ENCODE results near the gene PPP1R1B. TPM values are rescaled to one million over a fixed set of nuclear protein-coding genes. Genes with fewer than 3 reads are reported as not detected.

Gene PPP1R1B
- total RNA-seq, 1 donor from 2014 or later, result 3.1 TPM

- Histone ChIP-seq H3K27ac (ENCODE audit: low read depth, low read length) (peak overlapping the region; percentile 74), H3K4me1 (ENCODE audit: control insufficient read depth in 3 of 3, insufficient read depth in 3 of 3, low read length in 3 of 3) (peaks cover 63 to 89% (median 72%) of the 10 kb centered on the region in 3 donors), H3K4me3 (ENCODE audit: low read length in 3 of 3) (no peak overlapping the region), H3K9me3 (ENCODE audit: control insufficient read depth in 3 of 3, low read length in 3 of 3) (no peaks in the 10 kb centered on the region), H3K27me3 (ENCODE audit: control insufficient read depth in 3 of 3, insufficient read depth in 3 of 3, low read length in 3 of 3) (peaks cover 0 to 17% (median 6%) of the 10 kb centered on the region in 3 donors), H3K9ac (ENCODE audit: low read depth in 1 of 3, low read length in 3 of 3) (peak overlapping the region in 2 of 3 donors; percentile 45 to 79), H3K36me3 (ENCODE audit: control insufficient read depth in 3 of 3, insufficient read depth in 3 of 3, low read length in 3 of 3) (peaks cover 0 to 3% (median 0%) of the 10 kb centered on the region in 3 donors)
These were observed 46.0 kb downstream of the PPP1R1B start for GRCh38 chr17:39672522-39673334.

- no peaks in the 10 kb centered on the region for H3K9me3 ChIP-seq (ENCODE audit: control insufficient read depth in 3 of 3, low read length in 3 of 3)
- H3K27ac ChIP-seq (ENCODE audit: low read depth, low read length), result no peak overlapping the region
- no peak overlapping the region for H3K4me3 ChIP-seq (ENCODE audit: low read length in 3 of 3)
- peaks cover 67 to 93% (median 78%) of the 10 kb centered on the region in 3 donors for H3K4me1 ChIP-seq (ENCODE audit: control insufficient read depth in 3 of 3, insufficient read depth in 3 of 3, low read length in 3 of 3)
- peaks cover 0 to 3% (median 0%) of the 10 kb centered on the region in 3 donors for H3K36me3 ChIP-seq (ENCODE audit: control insufficient read depth in 3 of 3, insufficient read depth in 3 of 3, low read length in 3 of 3)
- H3K27me3 ChIP-seq (ENCODE audit: control insufficient read depth in 3 of 3, insufficient read depth in 3 of 3, low read length in 3 of 3), result peaks cover 0 to 17% (median 6%) of the 10 kb centered on the region in 3 donors
- H3K9ac ChIP-seq (ENCODE audit: low read depth in 1 of 3, low read length in 3 of 3), result peak overlapping the region in 1 of 3 donors; percentile 20
These were observed 46.8 kb downstream of the PPP1R1B start for GRCh38 chr17:39673335-39674081.

- peaks cover 0 to 3% (median 1%) of the 10 kb centered on the region in 3 donors for H3K36me3 ChIP-seq (ENCODE audit: control insufficient read depth in 3 of 3, insufficient read depth in 3 of 3, low read length in 3 of 3)
- H3K4me1 ChIP-seq (ENCODE audit: control insufficient read depth in 3 of 3, insufficient read depth in 3 of 3, low read length in 3 of 3), result peaks cover 70 to 96% (median 80%) of the 10 kb centered on the region in 3 donors
- no peaks in the 10 kb centered on the region for H3K9me3 ChIP-seq (ENCODE audit: control insufficient read depth in 3 of 3, low read length in 3 of 3)
- peaks cover 0 to 17% (median 6%) of the 10 kb centered on the region in 3 donors for H3K27me3 ChIP-seq (ENCODE audit: control insufficient read depth in 3 of 3, insufficient read depth in 3 of 3, low read length in 3 of 3)
- H3K27ac ChIP-seq (ENCODE audit: low read depth, low read length), result peak overlapping the region; percentile 99
- H3K4me3 ChIP-seq (ENCODE audit: low read length in 3 of 3), result no peak overlapping the region
- peak overlapping the region in 1 of 3 donors; percentile 51 for H3K9ac ChIP-seq (ENCODE audit: low read depth in 1 of 3, low read length in 3 of 3)
These were observed 47.4 kb downstream of the PPP1R1B start for GRCh38 chr17:39674179-39674578.

GRCh38 chr17:39674702-39675389, 48.1 kb downstream of the PPP1R1B start:
- Histone ChIP-seq H3K4me1 (ENCODE audit: control insufficient read depth in 3 of 3, insufficient read depth in 3 of 3, low read length in 3 of 3) (peaks cover 77 to 96% (median 81%) of the 10 kb centered on the region in 3 donors), H3K27ac (ENCODE audit: low read depth, low read length) (peak overlapping the region; percentile 99), H3K27me3 (ENCODE audit: control insufficient read depth in 3 of 3, insufficient read depth in 3 of 3, low read length in 3 of 3) (peaks cover 0 to 10% (median 4%) of the 10 kb centered on the region in 3 donors), H3K9me3 (ENCODE audit: control insufficient read depth in 3 of 3, low read length in 3 of 3) (no peaks in the 10 kb centered on the region), H3K4me3 (ENCODE audit: low read length in 3 of 3) (no peak overlapping the region), H3K36me3 (ENCODE audit: control insufficient read depth in 3 of 3, insufficient read depth in 3 of 3, low read length in 3 of 3) (peaks cover 0 to 3% (median 2%) of the 10 kb centered on the region in 3 donors), H3K9ac (ENCODE audit: low read depth in 1 of 3, low read length in 3 of 3) (peak overlapping the region in 2 of 3 donors; percentile 65 to 73)

DNA sequence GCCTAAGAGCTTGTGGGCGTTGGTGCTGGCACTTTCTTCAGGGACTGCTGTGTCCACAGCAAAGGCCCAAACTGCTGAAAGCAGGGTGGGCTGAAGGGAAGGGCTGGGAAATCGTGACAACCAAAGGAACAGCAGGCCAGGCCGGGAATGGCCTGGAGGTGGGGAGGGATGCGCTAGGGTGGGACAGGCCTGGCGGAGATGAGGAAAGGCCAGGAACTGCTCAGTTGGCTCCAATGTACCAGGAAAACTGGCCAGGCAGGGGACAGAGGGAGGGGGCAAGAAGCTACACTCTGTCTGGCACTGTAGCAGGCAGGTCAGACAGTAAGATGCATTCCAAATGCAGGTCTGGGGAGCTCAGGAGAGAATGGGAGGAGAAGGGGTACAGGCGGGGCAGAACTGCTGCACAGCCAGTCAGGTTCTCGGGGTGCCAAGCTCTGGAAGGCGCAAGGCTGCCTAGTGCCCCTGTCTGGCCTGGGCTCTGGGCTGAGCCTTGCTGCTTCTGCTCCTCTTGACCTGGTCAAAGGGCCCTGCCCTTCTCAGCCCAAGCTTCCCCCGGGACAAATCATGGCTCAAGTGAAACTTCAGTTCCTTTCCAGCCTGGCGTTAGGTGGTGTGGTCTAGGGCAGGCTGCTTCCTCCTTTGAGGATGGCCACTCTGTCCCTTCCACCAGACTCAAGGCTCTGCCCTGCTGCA, 48.8 kb downstream of the PPP1R1B start:
- H3K9ac ChIP-seq (ENCODE audit: low read depth in 1 of 3, low read length in 3 of 3), result peak overlapping the region; percentile 42 to 73 (median 65)

GRCh38 chr17:39676198-39676819, 49.6 kb downstream of the PPP1R1B start:
- H3K36me3 ChIP-seq (ENCODE audit: control insufficient read depth in 3 of 3, insufficient read depth in 3 of 3, low read length in 3 of 3), result peaks cover 0 to 5% (median 0%) of the 10 kb centered on the region in 3 donors
- H3K4me3 ChIP-seq (ENCODE audit: low read length in 3 of 3), result peak overlapping the region in 2 of 3 donors; percentile 29 to 45
- peaks cover 68 to 91% (median 71%) of the 10 kb centered on the region in 3 donors for H3K4me1 ChIP-seq (ENCODE audit: control insufficient read depth in 3 of 3, insufficient read depth in 3 of 3, low read length in 3 of 3)
- H3K9me3 ChIP-seq (ENCODE audit: control insufficient read depth in 3 of 3, low read length in 3 of 3), result no peaks in the 10 kb centered on the region
- peaks cover 0 to 4% (median 0%) of the 10 kb centered on the region in 3 donors for H3K27me3 ChIP-seq (ENCODE audit: control insufficient read depth in 3 of 3, insufficient read depth in 3 of 3, low read length in 3 of 3)
- H3K9ac ChIP-seq (ENCODE audit: low read depth in 1 of 3, low read length in 3 of 3), result peak overlapping the region in 2 of 3 donors; percentile 42 to 73
- peak overlapping the region; percentile 99 for H3K27ac ChIP-seq (ENCODE audit: low read depth, low read length)

More for the DNA sequence above, 48.8 kb downstream of the PPP1R1B start:
- Histone ChIP-seq H3K9me3 (ENCODE audit: control insufficient read depth in 3 of 3, low read length in 3 of 3) (no peaks in the 10 kb centered on the region), H3K4me1 (ENCODE audit: control insufficient read depth in 3 of 3, insufficient read depth in 3 of 3, low read length in 3 of 3) (peaks cover 76 to 96% (median 79%) of the 10 kb centered on the region in 3 donors), H3K27ac (ENCODE audit: low read depth, low read length) (peak overlapping the region; percentile 99), H3K4me3 (ENCODE audit: low read length in 3 of 3) (no peak overlapping the region), H3K36me3 (ENCODE audit: control insufficient read depth in 3 of 3, insufficient read depth in 3 of 3, low read length in 3 of 3) (peaks cover 0 to 5% (median 0%) of the 10 kb centered on the region in 3 donors), H3K27me3 (ENCODE audit: control insufficient read depth in 3 of 3, insufficient read depth in 3 of 3, low read length in 3 of 3) (peaks cover 0 to 4% (median 4%) of the 10 kb centered on the region in 3 donors)

DNA sequence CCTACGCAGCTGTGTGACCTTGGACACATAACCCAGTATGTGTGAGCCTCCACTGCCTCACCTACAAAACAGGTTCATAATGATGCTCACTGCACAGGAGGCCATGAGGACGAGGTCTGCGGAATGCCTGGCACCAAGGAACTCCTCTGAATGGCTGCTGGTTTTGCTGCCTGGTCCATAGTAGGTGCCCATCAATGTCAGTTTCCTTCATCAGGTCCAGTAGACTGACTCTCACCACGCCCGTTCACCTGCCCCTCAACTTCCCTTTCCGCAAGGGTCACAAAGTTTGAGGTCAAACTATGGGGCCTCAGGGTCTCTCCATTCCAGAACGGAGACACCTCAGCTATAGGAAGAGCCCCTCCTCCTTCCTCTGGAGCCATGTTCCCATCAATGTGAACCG, 50.3 kb downstream of the PPP1R1B start:
- peak overlapping the region; percentile 62 to 69 (median 63) for H3K9ac ChIP-seq (ENCODE audit: low read depth in 1 of 3, low read length in 3 of 3)
- peak overlapping the region; percentile 29 to 45 (median 31) for H3K4me3 ChIP-seq (ENCODE audit: low read length in 3 of 3)
- H3K36me3 ChIP-seq (ENCODE audit: control insufficient read depth in 3 of 3, insufficient read depth in 3 of 3, low read length in 3 of 3), result peaks cover 0 to 5% (median 0%) of the 10 kb centered on the region in 3 donors
- H3K4me1 ChIP-seq (ENCODE audit: control insufficient read depth in 3 of 3, insufficient read depth in 3 of 3, low read length in 3 of 3), result peaks cover 60 to 83% (median 63%) of the 10 kb centered on the region in 3 donors
- no peaks in the 10 kb centered on the region for H3K27me3 ChIP-seq (ENCODE audit: control insufficient read depth in 3 of 3, insufficient read depth in 3 of 3, low read length in 3 of 3)
- no peaks in the 10 kb centered on the region for H3K9me3 ChIP-seq (ENCODE audit: control insufficient read depth in 3 of 3, low read length in 3 of 3)
- peak overlapping the region; percentile 99 for H3K27ac ChIP-seq (ENCODE audit: low read depth, low read length)

GRCh38 chr17:39677542-39678339, 51.0 kb downstream of the PPP1R1B start:
- peaks cover 0 to 5% (median 0%) of the 10 kb centered on the region in 3 donors for H3K36me3 ChIP-seq (ENCODE audit: control insufficient read depth in 3 of 3, insufficient read depth in 3 of 3, low read length in 3 of 3)
- H3K9me3 ChIP-seq (ENCODE audit: control insufficient read depth in 3 of 3, low read length in 3 of 3), result no peaks in the 10 kb centered on the region
- H3K4me3 ChIP-seq (ENCODE audit: low read length in 3 of 3), result peak overlapping the region; percentile 31 to 60 (median 46)
- peaks cover 57 to 79% (median 59%) of the 10 kb centered on the region in 3 donors for H3K4me1 ChIP-seq (ENCODE audit: control insufficient read depth in 3 of 3, insufficient read depth in 3 of 3, low read length in 3 of 3)
- H3K27me3 ChIP-seq (ENCODE audit: control insufficient read depth in 3 of 3, insufficient read depth in 3 of 3, low read length in 3 of 3), result no peaks in the 10 kb centered on the region
- peak overlapping the region; percentile 99 for H3K27ac ChIP-seq (ENCODE audit: low read depth, low read length)
- peak overlapping the region; percentile 63 to 69 (median 66) for H3K9ac ChIP-seq (ENCODE audit: low read depth in 1 of 3, low read length in 3 of 3)

Data from skeletal muscle tissue (tissue), 4 donors.